ENCODE measurements around the gene NLRP13.

The NLRP13 gene

DNA sequence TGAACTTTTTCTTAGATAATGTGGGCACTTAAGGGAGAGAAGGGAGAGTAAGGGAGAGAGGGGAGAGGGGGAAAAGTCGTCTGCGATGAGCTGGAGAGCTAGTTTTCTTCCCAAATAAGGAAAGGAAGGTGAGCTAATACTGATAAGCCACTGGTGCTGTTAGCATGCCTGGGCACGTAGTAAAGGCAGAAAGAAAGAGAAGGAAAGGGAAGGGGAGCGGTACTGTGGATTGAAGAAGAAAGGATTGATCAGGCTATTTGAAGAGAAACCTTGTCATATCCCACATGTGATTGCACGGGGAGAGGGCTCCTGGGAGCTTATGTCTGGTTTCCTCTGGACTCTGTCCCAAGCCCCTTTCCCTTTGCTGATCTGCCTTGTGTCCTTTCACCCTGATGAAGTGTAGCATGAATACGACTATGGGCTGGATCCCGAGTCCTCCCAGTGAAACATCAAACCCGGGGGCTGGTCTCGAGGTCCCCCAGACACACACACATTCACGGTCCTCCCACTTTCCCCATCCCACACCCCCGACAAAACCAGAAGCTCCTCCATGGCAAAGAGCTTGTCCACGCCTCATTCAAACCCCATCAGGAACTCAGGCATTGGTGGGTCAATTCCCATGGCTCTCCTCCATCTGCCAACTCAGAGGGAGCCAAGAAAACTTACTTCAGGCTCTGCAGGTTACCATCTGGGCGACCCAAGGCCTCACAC lies 30.6 kb downstream of the NLRP13 start:
- no peak for DNase-seq (ENCODE audit: low read depth in 2 of 2)

DNA sequence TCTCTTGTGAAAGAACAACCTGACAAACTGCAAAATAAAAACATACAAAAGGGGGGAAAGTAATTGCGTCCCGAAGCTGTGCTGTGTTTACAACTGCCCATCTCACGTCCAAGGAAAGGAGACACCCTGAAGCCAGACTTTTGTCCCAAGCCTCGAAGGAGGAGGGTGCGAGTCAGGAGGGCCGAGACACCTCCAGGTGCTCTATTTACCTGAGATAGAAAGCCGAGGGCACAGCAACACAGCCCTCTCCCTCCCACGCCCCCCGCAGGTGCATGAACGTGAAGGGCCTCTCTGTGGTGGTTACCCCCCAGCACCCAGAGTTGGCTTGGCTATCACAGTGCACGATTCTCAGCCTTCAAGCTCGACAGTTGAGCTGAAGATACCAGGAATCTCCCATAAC lies 33.2 kb downstream of the NLRP13 start:
- no peak for DNase-seq (ENCODE audit: low read depth in 2 of 2)

DNA sequence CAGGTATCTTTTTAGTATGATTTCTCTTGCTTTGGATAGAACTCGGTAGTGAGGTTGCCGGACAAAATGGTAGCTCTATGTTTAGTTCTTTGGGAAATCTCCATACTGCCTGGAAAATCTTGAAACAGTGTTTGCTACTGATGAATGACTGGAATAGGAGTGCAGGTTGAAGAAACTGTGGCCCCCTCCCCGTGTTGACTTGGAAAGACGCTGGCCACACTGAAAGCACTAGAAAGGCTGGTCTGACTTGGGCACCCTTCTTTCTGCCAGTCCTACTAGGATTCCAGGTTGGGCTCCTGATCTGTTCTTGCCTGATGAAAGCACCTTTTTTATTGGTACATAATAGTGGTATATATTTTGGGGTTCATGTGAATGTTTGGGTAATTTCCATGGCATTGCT lies 49.5 kb downstream of the NLRP13 start:
- DNase-seq (ENCODE audit: low read depth in 2 of 2) = no peak

DNA sequence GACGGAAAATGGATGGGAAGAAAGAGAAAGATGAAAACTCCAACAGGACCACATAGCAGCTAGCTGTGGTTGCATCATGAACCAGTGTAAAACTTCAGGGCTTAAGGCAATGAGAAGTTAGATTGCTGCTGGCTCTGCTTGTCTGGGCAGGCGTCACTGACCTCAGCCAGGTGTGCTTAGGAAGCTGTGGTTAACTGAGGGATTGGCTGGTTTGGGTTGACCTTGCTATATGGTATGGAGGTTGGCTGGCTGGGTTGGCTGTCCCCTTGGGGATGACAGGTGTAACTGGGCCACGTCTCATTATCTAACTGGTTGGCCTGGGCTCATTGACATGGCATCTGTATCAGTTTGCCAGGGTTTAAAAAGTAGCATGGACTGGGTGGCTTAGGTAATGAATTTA lies 54.9 kb downstream of the NLRP13 start:
- DNase-seq (ENCODE audit: low read depth in 2 of 2) = no peak

DNA sequence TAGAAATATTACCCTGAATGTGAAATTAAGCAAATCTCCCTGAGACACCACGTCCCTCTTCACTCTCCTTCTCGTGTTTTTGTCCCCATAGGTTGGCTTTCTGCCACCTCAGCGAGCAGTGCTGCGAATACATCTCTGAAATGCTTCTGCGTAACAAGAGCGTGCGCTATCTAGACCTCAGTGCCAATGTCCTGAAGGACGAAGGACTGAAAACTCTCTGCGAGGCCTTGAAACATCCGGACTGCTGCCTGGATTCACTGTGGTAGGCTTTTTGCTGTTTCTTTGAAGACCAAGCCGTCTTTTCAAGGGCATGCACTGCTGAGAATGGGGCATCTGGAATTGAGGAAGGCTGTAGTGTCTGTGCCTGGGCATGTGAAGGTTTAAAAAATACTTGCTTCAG lies 61.4 kb downstream of the NLRP13 start:
- DNase-seq (ENCODE audit: low read depth in 2 of 2) = no peak

DNA sequence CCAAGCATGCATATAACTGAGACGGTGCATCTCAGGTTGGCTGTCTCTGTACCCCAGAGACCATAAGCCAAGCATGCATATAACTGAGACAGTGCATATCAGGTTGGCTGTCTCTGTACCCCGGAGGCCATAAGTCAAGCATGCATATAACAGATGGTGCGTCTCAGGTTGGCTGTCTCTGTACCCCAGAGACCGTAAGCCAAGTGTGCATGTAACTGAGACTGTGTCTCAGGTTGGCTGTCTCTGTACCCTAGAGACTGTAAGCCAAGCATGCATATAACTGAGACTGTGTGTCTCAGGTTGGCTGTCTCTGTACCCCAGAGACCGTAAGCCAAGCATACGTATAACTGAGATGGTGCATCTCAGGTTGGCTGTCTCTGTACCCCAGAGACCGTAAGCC lies 65.0 kb downstream of the NLRP13 start:
- no peak for DNase-seq (ENCODE audit: low read depth in 2 of 2)

DNA sequence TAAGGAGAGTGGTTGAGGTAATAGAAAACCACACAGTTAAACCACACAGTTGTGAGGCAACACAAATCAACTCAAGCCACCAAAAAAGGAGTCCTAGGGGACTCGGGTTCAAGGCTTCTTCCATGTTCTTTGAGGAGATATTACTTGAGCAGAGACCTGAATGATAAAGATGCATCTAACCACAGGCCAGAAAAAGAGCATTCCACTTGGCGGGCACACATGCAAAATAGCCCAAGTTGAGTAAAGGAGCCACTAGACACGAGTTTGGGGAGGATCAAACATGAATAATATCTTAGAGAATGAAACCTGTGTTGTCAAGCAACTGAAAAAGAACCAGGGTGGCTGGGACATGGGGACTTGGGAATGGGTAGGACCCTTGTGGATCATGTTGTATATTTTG lies 65.6 kb downstream of the NLRP13 start:
- no peak for DNase-seq (ENCODE audit: low read depth in 2 of 2)

DNA sequence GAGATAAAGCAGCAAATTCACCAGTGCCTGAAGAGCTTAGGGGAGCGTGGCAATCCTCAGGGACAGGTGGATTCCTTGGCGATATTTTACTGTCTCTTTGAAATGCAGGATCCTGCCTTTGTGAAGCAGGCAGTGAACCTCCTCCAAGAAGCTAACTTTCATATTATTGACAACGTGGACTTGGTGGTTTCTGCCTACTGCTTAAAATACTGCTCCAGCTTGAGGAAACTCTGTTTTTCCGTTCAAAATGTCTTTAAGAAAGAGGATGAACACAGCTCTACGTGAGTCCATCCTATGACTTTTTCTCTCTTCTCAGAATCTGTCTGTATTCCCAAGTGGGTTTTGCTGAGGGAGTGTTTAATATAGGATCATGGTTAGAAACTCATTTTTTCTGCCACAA lies 73.2 kb downstream of the NLRP13 start:
- DNase-seq (ENCODE audit: low read depth in 2 of 2) = no peak

DNA sequence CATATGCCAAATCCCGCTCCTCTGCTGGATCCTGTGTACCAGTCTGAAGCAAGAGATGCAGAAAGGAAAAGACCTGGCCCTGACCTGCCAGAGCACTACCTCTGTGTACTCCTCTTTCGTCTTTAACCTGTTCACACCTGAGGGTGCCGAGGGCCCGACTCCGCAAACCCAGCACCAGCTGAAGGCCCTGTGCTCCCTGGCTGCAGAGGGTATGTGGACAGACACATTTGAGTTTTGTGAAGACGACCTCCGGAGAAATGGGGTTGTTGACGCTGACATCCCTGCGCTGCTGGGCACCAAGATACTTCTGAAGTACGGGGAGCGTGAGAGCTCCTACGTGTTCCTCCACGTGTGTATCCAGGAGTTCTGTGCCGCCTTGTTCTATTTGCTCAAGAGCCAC lies 73.7 kb downstream of the NLRP13 start:
- DNase-seq (ENCODE audit: low read depth in 2 of 2) = no peak

DNA sequence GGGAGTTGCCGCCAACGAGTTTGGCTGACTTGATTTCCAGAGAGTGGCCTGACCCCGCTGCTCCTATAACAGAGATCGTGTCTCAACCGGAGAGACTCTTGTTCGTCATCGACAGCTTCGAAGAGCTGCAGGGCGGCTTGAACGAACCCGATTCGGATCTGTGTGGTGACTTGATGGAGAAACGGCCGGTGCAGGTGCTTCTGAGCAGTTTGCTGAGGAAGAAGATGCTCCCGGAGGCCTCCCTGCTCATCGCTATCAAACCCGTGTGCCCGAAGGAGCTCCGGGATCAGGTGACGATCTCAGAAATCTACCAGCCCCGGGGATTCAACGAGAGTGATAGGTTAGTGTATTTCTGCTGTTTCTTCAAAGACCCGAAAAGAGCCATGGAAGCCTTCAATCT lies 74.2 kb downstream of the NLRP13 start:
- no peak for DNase-seq (ENCODE audit: low read depth in 2 of 2)

DNA sequence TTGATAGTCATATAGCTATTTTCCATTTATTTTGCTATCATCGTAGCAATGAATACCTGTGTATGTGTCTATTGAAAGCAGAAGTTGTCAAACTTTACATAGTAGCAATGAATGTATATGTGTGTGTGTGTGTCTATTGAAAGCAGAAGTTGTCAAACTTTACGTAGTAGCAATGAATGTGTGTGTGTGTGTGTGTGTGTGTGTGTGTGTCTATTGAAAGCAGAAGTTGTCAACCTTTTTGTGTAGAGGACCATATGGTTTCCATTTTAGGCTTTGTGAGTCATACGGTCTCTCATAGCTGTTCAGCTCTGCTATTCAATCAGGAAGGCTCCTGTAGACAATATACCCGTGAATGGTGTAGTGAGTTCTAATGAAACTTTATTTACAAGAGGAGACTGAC lies 75.0 kb downstream of the NLRP13 start:
- no peak for DNase-seq (ENCODE audit: low read depth in 2 of 2)

DNA sequence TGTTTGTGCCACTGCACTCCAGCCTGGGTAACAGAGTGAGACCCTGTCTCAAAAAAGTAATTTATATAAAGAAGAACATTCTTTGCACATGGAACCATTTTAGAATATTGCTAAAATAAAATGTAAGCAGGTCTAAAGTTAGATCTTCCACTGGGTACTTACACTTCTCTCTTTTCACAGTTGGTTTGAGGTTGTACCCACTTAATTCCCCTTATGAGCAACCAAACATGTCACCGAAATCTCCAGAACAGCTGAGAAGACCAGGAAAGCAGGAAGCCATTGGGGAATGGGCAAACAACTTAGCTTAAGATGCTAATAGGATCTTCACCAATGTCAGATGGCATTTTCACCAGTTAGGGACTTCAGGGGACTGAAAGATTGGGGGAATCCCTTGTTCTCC lies 77.0 kb downstream of the NLRP13 start:
- no peak for DNase-seq (ENCODE audit: low read depth in 2 of 2)
